HG03064 (cell line): Measurements from ENCODE around the gene CIRBP.
"Not testable (repeated sequence)": the region's sequence is repeated elsewhere in the genome, so short reads cannot be mapped to it uniquely, and the experiment has no call there.

ENCODE experiments used
- ATAC-seq: cut with Tn5 transposase; IDR thresholded peaks from one replicate; pipeline ENCODE4 v1.9.1; 2021; ENCODE audit warnings: low read depth; ENCODE audit not compliant: unreplicated experiment

The CIRBP gene

GRCh38 chr19:1305354-1305753 lies 36.2 kb downstream of the CIRBP start:
- ATAC-seq, result not testable (repeated sequence)

- ATAC-seq, result no peak
Measured at GRCh38 chr19:1307320-1307719, 38.2 kb downstream of the CIRBP start.

- no peak for ATAC-seq
Measured at GRCh38 chr19:1307755-1308303, 38.7 kb downstream of the CIRBP start.

GRCh38 chr19:1308718-1309117 lies 39.6 kb downstream of the CIRBP start:
- ATAC-seq, result no peak

- ATAC-seq, result no peak
Measured at GRCh38 chr19:1309977-1310852, 41.1 kb downstream of the CIRBP start.

- no peak for ATAC-seq
Measured at GRCh38 chr19:1310853-1311180, 41.7 kb downstream of the CIRBP start.

- ATAC-seq, result no peak
Measured at GRCh38 chr19:1311543-1312091, 42.5 kb downstream of the CIRBP start.

GRCh38 chr19:1312767-1313694 lies 43.9 kb downstream of the CIRBP start:
- no peak for ATAC-seq

- ATAC-seq, result no peak
Measured at GRCh38 chr19:1313695-1314613, 44.8 kb downstream of the CIRBP start.

GRCh38 chr19:1315470-1316166 lies 46.5 kb downstream of the CIRBP start:
- ATAC-seq, result no peak

- ATAC-seq, result no peak
Measured at GRCh38 chr19:1316466-1316865, 47.3 kb downstream of the CIRBP start.

- no peak for ATAC-seq
Measured at GRCh38 chr19:1317274-1318003, 48.3 kb downstream of the CIRBP start.

GRCh38 chr19:1318678-1319471 lies 49.7 kb downstream of the CIRBP start:
- no peak for ATAC-seq

GRCh38 chr19:1320282-1320650 lies 51.1 kb downstream of the CIRBP start:
- not testable (repeated sequence) for ATAC-seq

- no peak for ATAC-seq
Measured at GRCh38 chr19:1321539-1321938, 52.4 kb downstream of the CIRBP start.

GRCh38 chr19:1322198-1322981 lies 53.3 kb downstream of the CIRBP start:
- ATAC-seq, result no peak

GRCh38 chr19:1324249-1324805 lies 55.2 kb downstream of the CIRBP start:
- no peak for ATAC-seq
